Pancreas (tissue), 10 donors: ENCODE data around the gene SREBF2. TPM values are rescaled to one million over a fixed set of nuclear protein-coding genes. Genes with fewer than 3 reads are reported as not detected.
"Not testable (repeated sequence)": the region's sequence is repeated elsewhere in the genome, so short reads cannot be mapped to it uniquely, and the experiment has no call there.

Experiments used
- ATAC-seq, 4 donors: fragments of 200-7000 bp; cut with Tn5 transposase; one replicate each; pipeline versions ENCODE4 v1.8.0 to v1.9.1; 2020; ENCODE audit warnings: mild to moderate bottlenecking in 4 of 4, moderate library complexity in 4 of 4
- DNase-seq, 6 donors: peaks; one replicate each; pipeline ENCODE4 v3.0.0-alpha.2; 2020
- FAIRE-seq: peaks from 2 replicates; lab custom pipeline; 2012; peaks lifted over from hg19 to GRCh38; lab: Jason Lieb, UNC
- H3K27ac ChIP-seq, 4 donors: fragments of 200-600 bp; sonication (generic); 1 replicate in 3 of 4; 2 replicates in 1 of 4; pipeline versions ENCODE4 v1.5.0 to v1.8.0; 2020
- H3K27me3 ChIP-seq, 4 donors: fragments of 200-600 bp; one replicate each; pipeline ENCODE4 v1.8.0; 2021
- H3K36me3 ChIP-seq, 3 donors: fragments of 200-600 bp; sonication (generic) in 1 of 3; one replicate each; pipeline versions ENCODE4 v1.5.0 to v1.8.0; 2020 to 2021
- H3K4me1 ChIP-seq, 3 donors: fragments of 200-600 bp; one replicate each; pipeline ENCODE4 v1.8.0; 2021
- H3K4me3 ChIP-seq, 4 donors: fragments of 200-600 bp; sonication (generic) in 2 of 4; one replicate each; pipeline versions ENCODE4 v1.5.0 to v1.8.0; 2020 to 2021
- H3K9me3 ChIP-seq, 4 donors: fragments of 200-600 bp; one replicate each; pipeline ENCODE4 v1.8.0; 2021
- WGBS, 2 donors: extraction: QIAGEN DNeasy Blood & Tissue Kit; methylation state at CpG; one replicate each; pipeline ENCODE4 v1.1.7; 2013; 5-methylcytosine and 5-hydroxymethylcytosine counted together
- intact Hi-C, 3 donors: fragments of 100-400 bp; cut with DNase I; formaldehyde crosslinking; loops; one replicate each; pipeline versions ENCODE4 v1.11.1 to v1.14.2; 2022
- microRNA-seq, 2 donors: library from miRNA; unstranded; fragments of <30 nt; microRNA quantifications; one replicate each; pipeline versions ENCODE4 to v1.1.0, GENCODE V29; 2019 to 2020
- polyA plus RNA-seq, 2 donors: library from polyadenylated mRNA; stranded (reverse); fragments of 200-250 nt; gene quantifications; one replicate each; pipeline ENCODE4 v1.2.3, GENCODE V29; 2013
- total RNA-seq, 6 donors: library from RNA; stranded (reverse); fragmentation: NEBNext Ultra II Directional in 4 of 6; extraction: Animal tissue kit (Norgen Biotek cat#: 25700) in 4 of 6; gene quantifications; one replicate each; pipeline versions ENCODE4 v1.2.1 to v1.2.4, GENCODE V29; 2021 to 2023
- TF ChIP-seq, protein P1 (sequence below), 4 donors: fragments of 200-600 bp; sonication (generic) in 3 of 4; IDR thresholded peaks; one replicate each; pipeline versions ENCODE4 v1.5.0 to v1.8.0; 2021; ENCODE audit warnings: antibody characterized with exemption in 4 of 4
- donor health status: healthy with polysubstance abuse.
- donor health status: DM: no; HTN: no; CAD: no; lungs with moderate emphysema.
- donor health status: DM: no; HTN: no; CAD: no.
- donor health status: control.
- donor health status: control.
- donor health status: Bipolar disorder and iron deficiency.
- donor health status: DM: yes; HTN: yes; CAD: no.
- donor health status: DM: no; HTN: no; CAD: no.
- donor health status: DM: no; HTN: no; CAD: no.
- donor health status: DM: yes; HTN: yes; CAD: no.

Gene SREBF2
- total and polyA plus RNA-seq, 8 donors = 28.2 to 44.8 (median 34.6) TPM

GRCh38 chr22:41948142-41948541, 115.2 kb downstream of the SREBF2 start:
- no peaks in the 10 kb centered on the region for H3K36me3 ChIP-seq
- intact Hi-C loops = loop anchor here in 1 of 3 donors (10.0 kb wide), 2 partner anchors 123 to 253 kb away; partner anchors contain the start of gene MEI1
- H3K27me3 ChIP-seq = no peaks in the 10 kb centered on the region
- no peak overlapping the region for H3K4me3 ChIP-seq
- ATAC-seq = no peak
- H3K27ac ChIP-seq = no peak overlapping the region
- 80 to 81% methylated on average over 2 of the region's 2 CpGs for WGBS, 2 donors
- TF ChIP-seq, protein P1, sequence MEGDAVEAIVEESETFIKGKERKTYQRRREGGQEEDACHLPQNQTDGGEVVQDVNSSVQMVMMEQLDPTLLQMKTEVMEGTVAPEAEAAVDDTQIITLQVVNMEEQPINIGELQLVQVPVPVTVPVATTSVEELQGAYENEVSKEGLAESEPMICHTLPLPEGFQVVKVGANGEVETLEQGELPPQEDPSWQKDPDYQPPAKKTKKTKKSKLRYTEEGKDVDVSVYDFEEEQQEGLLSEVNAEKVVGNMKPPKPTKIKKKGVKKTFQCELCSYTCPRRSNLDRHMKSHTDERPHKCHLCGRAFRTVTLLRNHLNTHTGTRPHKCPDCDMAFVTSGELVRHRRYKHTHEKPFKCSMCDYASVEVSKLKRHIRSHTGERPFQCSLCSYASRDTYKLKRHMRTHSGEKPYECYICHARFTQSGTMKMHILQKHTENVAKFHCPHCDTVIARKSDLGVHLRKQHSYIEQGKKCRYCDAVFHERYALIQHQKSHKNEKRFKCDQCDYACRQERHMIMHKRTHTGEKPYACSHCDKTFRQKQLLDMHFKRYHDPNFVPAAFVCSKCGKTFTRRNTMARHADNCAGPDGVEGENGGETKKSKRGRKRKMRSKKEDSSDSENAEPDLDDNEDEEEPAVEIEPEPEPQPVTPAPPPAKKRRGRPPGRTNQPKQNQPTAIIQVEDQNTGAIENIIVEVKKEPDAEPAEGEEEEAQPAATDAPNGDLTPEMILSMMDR (IDR thresholded peaks at IDR 0.05) = no peak
- FAIRE-seq = no peak
- H3K9me3 ChIP-seq = no peaks in the 10 kb centered on the region
- H3K4me1 ChIP-seq = peaks cover 0 to 7% (median 0%) of the 10 kb centered on the region in 3 donors
- DNase-seq = no peak

- intact Hi-C loops = loop anchor here in 1 of 3 donors (10.0 kb wide), 2 partner anchors 124 to 254 kb away; partner anchors contain the start of gene MEI1
- FAIRE-seq, H3K4me3 ChIP-seq, H3K27me3 ChIP-seq, ATAC-seq, H3K4me1 ChIP-seq, H3K9me3 ChIP-seq, DNase-seq, H3K36me3 ChIP-seq, H3K27ac ChIP-seq: not testable (repeated sequence)
- WGBS, 2 donors = 83 to 87% methylated on average over 8 of the region's 8 CpGs
Measured at GRCh38 chr22:41948928-41949296, 116.0 kb downstream of the SREBF2 start.

DNA sequence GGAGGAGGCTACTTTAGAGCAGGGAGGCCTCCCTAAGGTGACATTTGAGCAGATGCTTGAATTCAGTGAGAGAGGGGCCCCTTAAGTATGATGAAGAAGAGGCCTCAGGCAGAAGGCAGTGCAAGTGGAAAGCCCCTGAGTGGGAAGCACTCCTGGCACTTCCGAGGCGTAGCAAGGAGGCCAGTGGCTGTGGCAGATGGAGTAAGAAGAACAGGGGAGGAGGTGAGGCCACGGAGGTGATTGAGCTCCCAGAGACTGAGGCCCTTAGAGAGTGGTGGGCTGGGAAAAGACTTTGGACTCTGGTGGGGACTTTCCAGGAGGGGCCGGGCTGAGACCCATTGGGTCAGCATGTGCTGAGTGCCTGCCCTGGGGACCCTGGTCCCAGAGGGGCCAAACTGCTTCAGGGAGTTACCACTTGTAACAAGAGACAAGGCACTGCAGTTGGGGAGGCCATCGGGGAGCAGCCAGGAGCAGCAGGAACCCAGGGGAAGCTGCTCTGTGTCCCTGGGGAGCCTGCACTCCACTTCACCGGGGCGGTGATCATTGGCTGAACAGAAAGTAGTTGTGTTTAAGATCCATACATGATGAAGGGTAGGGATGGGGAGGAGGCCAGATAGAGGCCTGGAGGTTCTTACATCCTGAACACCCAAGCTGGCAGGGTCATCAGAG, 116.5 kb downstream of the SREBF2 start:
- WGBS, 2 donors = 87 to 97% methylated on average over 7 of the region's 7 CpGs
- H3K36me3 ChIP-seq = no peaks in the 10 kb centered on the region
- TF ChIP-seq, protein P1 (IDR thresholded peaks at IDR 0.05) = no peak
- intact Hi-C loops = loop anchor here in 1 of 3 donors (10.0 kb wide), 2 partner anchors 125 to 255 kb away; partner anchors contain the start of gene MEI1
- H3K27me3 ChIP-seq = no peaks in the 10 kb centered on the region
- peak in 1 of 6 donors; percentile 43 for DNase-seq
- no peak overlapping the region for H3K27ac ChIP-seq
- H3K4me1 ChIP-seq = peaks cover 0 to 7% (median 0%) of the 10 kb centered on the region in 3 donors
- ATAC-seq = no peak
- H3K4me3 ChIP-seq = no peak overlapping the region
- no peak for FAIRE-seq
- no peaks in the 10 kb centered on the region for H3K9me3 ChIP-seq

- Histone ChIP-seq H3K4me3 (no peak within 1 kb of the TSS), H3K9me3 (no peaks in the 10 kb centered on the region), H3K27ac (no peak within 1 kb of the TSS), H3K27me3 (no peaks in the 10 kb centered on the region), H3K4me1 (no peaks in the 10 kb centered on the region), H3K36me3 (no peaks in the 10 kb centered on the region)
- 42 to 54% methylated on average over 16 of the region's 16 CpGs for WGBS, 2 donors
- peak in 1 of 6 donors; percentile 44 for DNase-seq
- no peak for FAIRE-seq
- TF ChIP-seq, protein P1 (IDR thresholded peaks at IDR 0.05) = no peak
- ATAC-seq = peak in 2 of 4 donors; percentile 18 to 45
- intact Hi-C loops = no loop called here
Measured at GRCh38 chr22:41951898-41952474, 119.1 kb downstream of the SREBF2 start, which contains the start of gene SMIM45. TSS of gene SMIM45 (plus strand) at chr22:41952150.

DNA sequence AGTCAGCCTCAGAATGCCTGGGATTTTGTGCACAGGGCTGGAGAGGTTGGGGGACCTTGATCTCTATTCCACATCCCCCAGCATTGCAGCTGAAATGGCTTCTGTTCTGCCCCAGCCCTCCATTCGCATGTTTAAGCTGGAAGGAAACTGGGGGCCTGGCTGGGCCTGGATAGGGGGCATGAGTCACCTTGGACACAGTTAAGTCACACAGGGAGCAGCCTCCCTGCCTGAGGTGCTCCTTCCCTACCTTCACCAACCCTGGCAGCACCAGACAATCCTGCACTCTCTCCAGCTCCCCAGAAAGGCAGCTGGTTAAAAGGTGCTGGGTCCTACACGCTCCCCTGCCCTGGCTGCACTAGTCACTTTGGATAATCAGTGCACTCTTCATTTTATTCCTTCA, 119.8 kb downstream of the SREBF2 start:
- Histone ChIP-seq H3K36me3 (no peaks in the 10 kb centered on the region), H3K9me3 (no peaks in the 10 kb centered on the region), H3K27me3 (no peaks in the 10 kb centered on the region), H3K4me3 (no peak overlapping the region), H3K27ac (no peak overlapping the region), H3K4me1 (no peaks in the 10 kb centered on the region)
- FAIRE-seq = no peak
- no peak for ATAC-seq
- intact Hi-C loops = no loop called here
- 83 to 92% methylated on average over 2 of the region's 2 CpGs for WGBS, 2 donors
- peak in 1 of 6 donors; percentile 19 for DNase-seq
- TF ChIP-seq, protein P1 (IDR thresholded peaks at IDR 0.05) = no peak

Small RNA genes lying within 50 kb of the gene (microRNA-seq; reads per million reads assigned to microRNA genes)
- gene MIR33A = 20.0 to 44.0 reads per million in 2 donors

Other genes starting within 250 kb of the SREBF2 start
- 10 to 100 TPM; 10.3 to 26.6 (median 20.2) TPM for gene PMM1, start 243.3 kb upstream of the SREBF2 start, total RNA-seq
- 10 to 100 TPM; 26.4 to 69.2 TPM for gene PMM1, start 243.3 kb upstream of the SREBF2 start, polyA plus RNA-seq
- 10 to 100 TPM in 3 of 6 donors, 1 to 10 TPM in 3; 8.2 to 14.8 (median 10.3) TPM for gene DESI1, start 212.1 kb upstream of the SREBF2 start, total RNA-seq
- gene DESI1, start 212.1 kb upstream of the SREBF2 start, polyA plus RNA-seq = 1 to 10 TPM; 9.5 to 9.6 TPM
- gene XRCC6, start 211.8 kb upstream of the SREBF2 start, total RNA-seq = 10 to 100 TPM; 49.8 to 85.4 (median 76.1) TPM
- 10 to 100 TPM; 51.5 to 86.4 TPM for gene XRCC6, start 211.8 kb upstream of the SREBF2 start, polyA plus RNA-seq
- gene SNU13, start 144.2 kb upstream of the SREBF2 start, total RNA-seq = 10 to 100 TPM; 43.5 to 74.1 (median 59.5) TPM
- gene SNU13, start 144.2 kb upstream of the SREBF2 start, polyA plus RNA-seq = 10 to 100 TPM; 57.9 to 89.7 TPM
- gene MEI1, start 133.6 kb upstream of the SREBF2 start, total RNA-seq = 1 to 10 TPM in 1 of 6 donors, under 1 TPM in 4, not detected in 1; 0.28 to 2.3 (median 0.35) TPM
- under 1 TPM; 0.15 to 0.70 TPM for gene MEI1, start 133.6 kb upstream of the SREBF2 start, polyA plus RNA-seq
- gene CCDC134, start 32.4 kb upstream of the SREBF2 start, total RNA-seq = 1 to 10 TPM; 2.9 to 7.6 (median 4.9) TPM
- gene CCDC134, start 32.4 kb upstream of the SREBF2 start, polyA plus RNA-seq = 1 to 10 TPM; 1.9 to 2.0 TPM
- gene SHISA8, start 82.0 kb downstream of the SREBF2 start, total RNA-seq = not detected
- not detected for gene SHISA8, start 82.0 kb downstream of the SREBF2 start, polyA plus RNA-seq
- gene TNFRSF13C, start 93.7 kb downstream of the SREBF2 start, total RNA-seq = under 1 TPM in 4 of 6 donors, not detected in 2; 0.06 to 0.14 (median 0.12) TPM
- gene TNFRSF13C, start 93.7 kb downstream of the SREBF2 start, polyA plus RNA-seq = under 1 TPM; 0.04 to 0.05 TPM
- 1 to 10 TPM in 1 of 6 donors, under 1 TPM in 5; 0.23 to 1.7 (median 0.65) TPM for gene CENPM, start 114.0 kb downstream of the SREBF2 start, total RNA-seq
- gene CENPM, start 114.0 kb downstream of the SREBF2 start, polyA plus RNA-seq = under 1 TPM; 0.14 to 0.65 TPM
- gene SEPTIN3, start 136.3 kb downstream of the SREBF2 start, total RNA-seq = 1 to 10 TPM in 3 of 6 donors, under 1 TPM in 3; 0.22 to 1.6 (median 0.97) TPM
- gene SEPTIN3, start 136.3 kb downstream of the SREBF2 start, polyA plus RNA-seq = 1 to 10 TPM; 1.9 to 8.5 TPM
- 1 to 10 TPM; 1.4 to 2.8 (median 1.7) TPM for gene WBP2NL, start 165.7 kb downstream of the SREBF2 start, total RNA-seq
- gene WBP2NL, start 165.7 kb downstream of the SREBF2 start, polyA plus RNA-seq = 1 to 10 TPM; 1.3 to 1.9 TPM
- 10 to 100 TPM in 1 of 6 donors, 1 to 10 TPM in 5; 3.1 to 13.9 (median 5.7) TPM for gene NAGA, start 237.7 kb downstream of the SREBF2 start, total RNA-seq
- gene NAGA, start 237.7 kb downstream of the SREBF2 start, polyA plus RNA-seq = 1 to 10 TPM; 3.2 to 7.9 TPM
- 1 to 10 TPM; 7.4 to 9.8 (median 9.5) TPM for gene PHETA2, start 241.1 kb downstream of the SREBF2 start, total RNA-seq
- gene PHETA2, start 241.1 kb downstream of the SREBF2 start, polyA plus RNA-seq = 10 to 100 TPM; 10.1 to 10.9 TPM
- 10 to 100 TPM; 50.9 to 81.9 (median 58.1) TPM for gene SMDT1, start 246.6 kb downstream of the SREBF2 start, total RNA-seq
- 100 to 1,000 TPM in 1 of 2 donors, 10 to 100 TPM in 1; 53.1 to 119 TPM for gene SMDT1, start 246.6 kb downstream of the SREBF2 start, polyA plus RNA-seq